SK-N-MC (cell line): ENCODE data around the gene LIM2.

Source experiments
- DNase-seq: peaks from one replicate; pipeline ENCODE4 v3.0.0-alpha.2; 2011; ENCODE audit warnings: low read depth, low spot score
- H3K27ac ChIP-seq: fragments of 200-600 bp; sonication (generic); 2 replicates; pipeline ENCODE4 v1.5.1; 2016; ENCODE audit warnings: mixed run types
- H3K36me3 ChIP-seq: fragments of 200-600 bp; sonication (generic); 2 replicates; pipeline ENCODE4 v1.6.1; 2017; ENCODE audit warnings: antibody characterized with exemption, low read length, mixed read lengths; ENCODE audit not compliant: insufficient read depth
- H3K4me3 ChIP-seq: fragments of 200-600 bp; sonication (generic); 2 replicates; pipeline ENCODE4 v1.5.1; 2016
- H3K9ac ChIP-seq: fragments of 200-600 bp; sonication (generic); 2 replicates; pipeline ENCODE4 v1.8.0; 2017; ENCODE audit warnings: mixed run types, mixed read lengths; ENCODE audit not compliant: insufficient read length
- H3K9me3 ChIP-seq: fragments of 200-600 bp; sonication (generic); 2 replicates; pipeline ENCODE4 v1.6.1; 2017; ENCODE audit warnings: low read depth, mild to moderate bottlenecking, antibody characterized with exemption, low read length, moderate library complexity, mixed read lengths
- EZH2 ChIP-seq: fragments of 200-600 bp; sonication (generic); IDR thresholded peaks from one replicate; pipeline ENCODE4 v1.6.1; 2017; ENCODE audit warnings: antibody characterized with exemption
- FOXP2 ChIP-seq: optimal IDR thresholded peaks from 2 replicates; pipeline ENCODE3; 2011; ENCODE audit warnings: mild to moderate bottlenecking, moderate library complexity; ENCODE audit not compliant: insufficient read depth; ENCODE audit errors: extremely low read length, control extremely low read depth
- POLR2AphosphoS5 ChIP-seq: IDR thresholded peaks from 2 replicates; pipeline ENCODE4 v1.6.1; 2012; ENCODE audit warnings: mild to moderate bottlenecking, low read depth, low read length, borderline replicate concordance

Gene LIM2

DNA sequence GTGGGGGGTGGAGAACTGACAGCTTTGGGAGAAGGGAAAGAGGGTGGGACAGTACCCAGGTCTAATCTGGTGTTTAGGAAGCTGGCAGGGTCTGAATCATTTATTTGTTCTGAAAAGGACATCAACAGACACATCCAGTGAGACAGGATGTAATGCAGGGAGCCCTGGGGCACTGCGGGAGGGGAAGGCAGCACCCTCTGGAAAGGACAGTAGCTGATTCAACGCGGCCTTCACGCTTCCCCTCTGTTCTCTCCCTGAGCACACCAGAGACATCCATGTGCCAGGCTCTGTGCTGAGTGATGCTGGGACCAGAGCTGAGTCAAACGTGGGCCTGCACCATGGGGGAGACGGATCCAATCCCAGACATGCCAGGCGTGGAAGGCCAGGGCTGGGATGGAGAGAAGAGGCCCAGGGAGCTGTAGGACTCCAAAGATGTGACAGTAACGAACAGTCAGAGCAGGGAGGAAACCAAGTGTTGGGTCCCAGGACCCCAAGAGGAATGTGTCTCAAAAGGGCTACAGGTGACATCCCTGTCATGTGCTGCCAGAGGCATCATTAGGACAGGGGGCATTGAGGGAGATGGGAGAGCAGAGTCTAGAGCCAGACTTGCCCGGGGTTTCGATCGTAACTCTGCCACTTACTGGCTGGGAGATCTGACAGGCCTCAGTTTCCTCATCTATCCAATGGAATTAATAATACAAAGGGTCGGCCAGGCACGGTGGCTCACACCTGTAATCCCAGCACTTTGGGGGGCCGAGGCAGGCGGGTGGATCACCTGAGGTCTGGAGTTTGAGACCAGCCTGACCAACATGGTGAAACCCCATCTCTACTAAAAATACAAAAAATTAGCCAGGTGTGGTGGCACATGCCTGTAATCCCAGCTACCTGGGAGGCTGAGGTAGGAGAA lies 23.3 kb downstream of the LIM2 start:
- TF ChIP-seq FOXP2 = no peak
- TF ChIP-seq EZH2 = no peak
- no peak for TF ChIP-seq POLR2AphosphoS5
- Histone ChIP-seq H3K4me3 (no peak overlapping the region), H3K9ac (no peak overlapping the region), H3K9me3 (no peaks in the 10 kb centered on the region), H3K27ac (no peak overlapping the region), H3K36me3 (no peaks in the 10 kb centered on the region)
- no peak for DNase-seq

DNA sequence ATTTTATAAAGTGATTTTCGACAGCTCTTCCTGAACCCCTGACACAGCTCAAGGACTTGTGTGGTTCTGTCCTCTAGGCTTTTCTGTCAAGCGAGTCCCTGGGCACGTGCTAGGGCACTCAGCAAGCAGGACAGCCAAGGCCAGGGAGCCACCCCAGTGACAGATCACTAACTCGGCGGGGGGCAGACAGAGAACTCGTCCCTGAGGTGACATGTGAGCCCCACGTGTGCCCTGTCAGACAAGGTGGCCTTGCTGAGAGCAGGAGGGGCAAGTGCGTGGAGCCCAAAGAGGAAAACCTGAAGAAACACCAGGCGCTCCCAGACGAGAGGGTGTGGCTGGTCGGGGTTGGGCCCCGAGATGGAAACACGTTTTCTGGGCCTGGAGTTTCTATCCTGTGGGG lies 26.5 kb downstream of the LIM2 start:
- DNase-seq = no peak
- H3K27ac ChIP-seq = no peak overlapping the region
- H3K4me3 ChIP-seq = no peak overlapping the region
- no peaks in the 10 kb centered on the region for H3K36me3 ChIP-seq
- no peak for TF ChIP-seq EZH2
- H3K9ac ChIP-seq = no peak overlapping the region
- H3K9me3 ChIP-seq = no peaks in the 10 kb centered on the region

- no peak overlapping the region for H3K27ac ChIP-seq
- H3K9ac ChIP-seq = no peak overlapping the region
- no peaks in the 10 kb centered on the region for H3K36me3 ChIP-seq
- no peaks in the 10 kb centered on the region for H3K9me3 ChIP-seq
- no peak for DNase-seq
- no peak overlapping the region for H3K4me3 ChIP-seq
- TF ChIP-seq EZH2 (no peak), POLR2AphosphoS5 (no peak)
Observed at GRCh38 chr19:51359294-51359693, 28.5 kb downstream of the LIM2 start.

DNA sequence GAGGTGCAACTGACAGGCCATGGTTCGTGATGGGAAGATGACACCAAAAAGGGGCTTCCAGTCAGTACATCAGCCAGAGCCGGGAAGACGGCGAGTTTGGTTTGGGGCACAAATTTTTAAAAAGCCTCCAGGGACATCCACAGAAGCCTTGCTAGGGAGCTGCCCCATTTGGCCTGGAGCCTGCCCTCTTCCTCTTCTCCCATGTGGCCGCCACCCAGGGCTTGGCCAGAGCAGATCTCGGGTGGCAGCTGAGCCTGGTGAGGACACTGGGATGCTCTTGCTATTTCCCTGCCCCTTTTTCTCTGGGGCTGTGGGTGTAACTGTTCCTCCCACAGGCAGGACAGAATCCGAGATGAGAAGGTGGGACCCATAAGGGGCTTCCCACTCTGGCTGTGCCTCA lies 29.8 kb downstream of the LIM2 start:
- Histone ChIP-seq H3K9me3 (no peaks in the 10 kb centered on the region), H3K27ac (no peak overlapping the region), H3K9ac (no peak overlapping the region), H3K36me3 (no peaks in the 10 kb centered on the region), H3K4me3 (no peak overlapping the region)
- TF ChIP-seq FOXP2 = no peak
- TF ChIP-seq POLR2AphosphoS5 = no peak
- no peak for TF ChIP-seq EZH2
- no peak for DNase-seq

DNA sequence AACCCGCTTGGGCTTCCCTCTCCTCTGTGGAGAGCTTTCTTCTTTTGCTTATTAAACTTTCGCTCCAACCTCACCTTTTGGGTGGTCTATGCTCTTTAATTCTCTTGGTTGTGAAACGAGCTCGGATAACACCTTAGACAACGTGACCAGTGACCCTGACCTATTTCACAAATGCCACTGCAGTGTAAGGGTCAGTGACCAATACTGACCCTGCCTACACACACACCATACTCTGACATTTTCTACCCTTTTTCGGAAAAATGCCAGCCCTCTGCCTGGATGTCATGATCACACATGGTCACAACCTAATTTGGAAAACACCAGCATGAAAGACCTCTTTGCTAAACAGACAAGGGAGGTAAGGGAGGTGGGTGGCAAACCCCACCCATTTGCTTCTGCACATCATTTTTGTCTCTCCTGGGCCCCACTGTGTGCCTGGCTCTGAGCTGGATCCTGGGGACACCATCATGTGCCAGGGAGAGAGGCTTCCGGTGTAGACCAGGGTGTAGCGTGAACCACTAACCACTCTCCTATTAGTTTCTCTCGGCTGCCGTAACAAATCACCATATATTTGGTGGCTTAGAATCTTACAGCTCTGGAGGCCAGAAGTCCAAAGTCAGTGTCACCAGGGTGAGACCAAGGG lies 31.5 kb downstream of the LIM2 start:
- H3K27ac ChIP-seq = no peak overlapping the region

DNA sequence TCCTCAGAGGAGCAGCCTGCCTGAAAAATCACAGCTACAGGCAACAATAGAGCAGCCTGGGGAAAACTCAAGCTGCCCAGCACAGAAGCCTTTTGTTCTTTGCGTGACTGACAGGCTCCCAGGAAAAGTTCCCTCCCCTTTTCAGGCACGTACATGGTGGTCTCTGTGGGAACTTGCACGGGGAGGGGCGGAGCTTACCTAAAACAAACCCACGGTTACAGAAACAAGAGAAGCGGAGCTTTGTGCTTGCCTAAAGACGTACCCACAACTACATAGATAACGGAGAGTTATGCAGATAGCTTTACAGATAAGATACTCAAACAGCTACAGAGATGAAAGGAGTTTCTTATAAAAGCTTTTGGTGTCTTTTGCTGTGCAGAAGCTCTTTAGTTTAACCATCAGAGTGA lies 33.0 kb downstream of the LIM2 start:
- Histone ChIP-seq H3K9me3 (no peaks in the 10 kb centered on the region), H3K27ac (no peak overlapping the region), H3K36me3 (peaks cover 4% of the 10 kb centered on the region; the same call in 1 of the 2 replicates), H3K9ac (no peak overlapping the region), H3K4me3 (no peak overlapping the region)
- no peak for DNase-seq
- TF ChIP-seq POLR2AphosphoS5 = no peak
- no peak for TF ChIP-seq FOXP2
- TF ChIP-seq EZH2 = no peak

More for the DNA sequence above, 31.5 kb downstream of the LIM2 start:
- no peak for TF ChIP-seq POLR2AphosphoS5
- TF ChIP-seq EZH2 = no peak
- TF ChIP-seq FOXP2 = no peak
- Histone ChIP-seq H3K9ac (no peak overlapping the region), H3K9me3 (no peaks in the 10 kb centered on the region), H3K4me3 (no peak overlapping the region), H3K36me3 (no peaks in the 10 kb centered on the region)
- DNase-seq = no peak

GRCh38 chr19:51354103-51354741 lies 33.6 kb downstream of the LIM2 start:
- no peak overlapping the region for H3K9ac ChIP-seq
- no peak for DNase-seq
- TF ChIP-seq POLR2AphosphoS5 = no peak
- no peak for TF ChIP-seq FOXP2
- TF ChIP-seq EZH2 = no peak
- H3K36me3 ChIP-seq = peaks cover 4% of the 10 kb centered on the region; the same call in 1 of the 2 replicates
- H3K27ac ChIP-seq = no peak overlapping the region
- H3K4me3 ChIP-seq = no peak overlapping the region
- H3K9me3 ChIP-seq = no peaks in the 10 kb centered on the region

GRCh38 chr19:51352783-51353360 lies 34.9 kb downstream of the LIM2 start:
- Histone ChIP-seq H3K9ac (no peak overlapping the region), H3K9me3 (no peaks in the 10 kb centered on the region), H3K4me3 (no peak overlapping the region), H3K36me3 (peaks cover 4% of the 10 kb centered on the region; the same call in 1 of the 2 replicates), H3K27ac (no peak overlapping the region)
- TF ChIP-seq FOXP2 = no peak
- TF ChIP-seq EZH2 = no peak
- TF ChIP-seq POLR2AphosphoS5 = no peak
- no peak for DNase-seq
